Measurements from ENCODE around the gene FANCC. TPM values are rescaled to one million over a fixed set of nuclear protein-coding genes. Genes with fewer than 3 reads are reported as not detected.

The FANCC gene
- total RNA-seq, 1 donor: 15.9 TPM

- no peak overlapping the region for H3K4me3 ChIP-seq (ENCODE audit: low read depth, low read length)
- no peak for TF ChIP-seq CTCF (IDR thresholded peaks at IDR 0.05; ENCODE audit: insufficient read depth, low read length)
- DNase-seq (ENCODE audit: low read depth): no peak
Observed at GRCh38 chr9:95098391-95098921, 219.1 kb downstream of the FANCC start.

GRCh38 chr9:95097279-95097678 is 220.2 kb downstream of the FANCC start:
- no peak overlapping the region for H3K4me3 ChIP-seq (ENCODE audit: low read depth, low read length)
- no peak for TF ChIP-seq CTCF (IDR thresholded peaks at IDR 0.05; ENCODE audit: insufficient read depth, low read length)
- DNase-seq (ENCODE audit: low read depth): no peak

GRCh38 chr9:95096807-95097206 is 220.7 kb downstream of the FANCC start:
- no peak for TF ChIP-seq CTCF (IDR thresholded peaks at IDR 0.05; ENCODE audit: insufficient read depth, low read length)
- DNase-seq (ENCODE audit: low read depth): no peak
- no peak overlapping the region for H3K4me3 ChIP-seq (ENCODE audit: low read depth, low read length)

- peak; percentile 2 for TF ChIP-seq CTCF (IDR thresholded peaks at IDR 0.05; ENCODE audit: insufficient read depth, low read length)
- H3K4me3 ChIP-seq (ENCODE audit: low read depth, low read length): no peak overlapping the region
- no peak for DNase-seq (ENCODE audit: low read depth)
Observed at GRCh38 chr9:95096381-95096780, 221.1 kb downstream of the FANCC start.

- H3K4me3 ChIP-seq (ENCODE audit: low read depth, low read length): no peak overlapping the region
- DNase-seq (ENCODE audit: low read depth): no peak
- no peak for TF ChIP-seq CTCF (IDR thresholded peaks at IDR 0.05; ENCODE audit: insufficient read depth, low read length)
Observed at GRCh38 chr9:95095641-95096355, 221.7 kb downstream of the FANCC start.

GRCh38 chr9:95094002-95094401 is 223.5 kb downstream of the FANCC start:
- no peak for TF ChIP-seq CTCF (IDR thresholded peaks at IDR 0.05; ENCODE audit: insufficient read depth, low read length)

More at GRCh38 chr9:95094002-95094401, 223.5 kb downstream of the FANCC start:
- DNase-seq (ENCODE audit: low read depth): no peak
- H3K4me3 ChIP-seq (ENCODE audit: low read depth, low read length): no peak overlapping the region
